SK-N-SH treated with all-trans-retinoic acid at 6 μM for 48 hours (cell line): Measurements from ENCODE around the gene SLC35F6.

Experiments used
- ATAC-seq: fragments of 200-7000 bp; cut with Tn5 transposase; 3 replicates; pipeline ENCODE4 v1.9.1; 2020; ENCODE audit warnings: mild to moderate bottlenecking, moderate library complexity
- ARNTL ChIP-seq: fragments of 450-650 bp; formaldehyde crosslinking; IDR thresholded peaks from 2 replicates; pipeline ENCODE4 v1.5.0; 2020; ENCODE audit warnings: low read depth, mild to moderate bottlenecking, moderate library complexity, borderline replicate concordance
- BACH2 ChIP-seq: fragments of 250-450 bp; sonication (Bioruptor Pico); IDR thresholded peaks from 2 replicates; pipeline ENCODE4 v1.9.0; 2021; ENCODE audit warnings: mild to moderate bottlenecking, borderline replicate concordance
- CSDC2 ChIP-seq: fragments of 250-450 bp; sonication (Bioruptor Pico); IDR thresholded peaks from 2 replicates; pipeline ENCODE4 v1.5.0; 2020; ENCODE audit warnings: mild to moderate bottlenecking, moderate library complexity
- ESRRG ChIP-seq: fragments of 250-450 bp; sonication (Bioruptor Pico); IDR thresholded peaks from 2 replicates; pipeline ENCODE4 v1.6.1; 2021; ENCODE audit warnings: mild to moderate bottlenecking
- GLIS3 ChIP-seq: fragments of 250-450 bp; sonication (Bioruptor Pico); IDR thresholded peaks from 2 replicates; pipeline ENCODE4 v1.5.0; 2020; ENCODE audit warnings: mild to moderate bottlenecking, moderate library complexity
- OSR1 ChIP-seq: fragments of 250-450 bp; sonication (Bioruptor Pico); IDR thresholded peaks from 2 replicates; pipeline ENCODE4 v1.8.0; 2022; ENCODE audit warnings: moderate library complexity, mild to moderate bottlenecking, inconsistent platforms
- PATZ1 ChIP-seq: fragments of 250-450 bp; sonication (Bioruptor Pico); IDR thresholded peaks from 2 replicates; pipeline ENCODE4 v1.8.0; 2020; ENCODE audit warnings: mild to moderate bottlenecking, moderate library complexity, borderline replicate concordance
- POU6F1 ChIP-seq: fragments of 250-450 bp; sonication (Bioruptor Pico); IDR thresholded peaks from 2 replicates; pipeline ENCODE4 v1.8.0; 2021; ENCODE audit warnings: low read depth, mild to moderate bottlenecking, moderate library complexity, borderline replicate concordance
- PPARA ChIP-seq: fragments of 250-450 bp; sonication (Bioruptor Pico); IDR thresholded peaks from 2 replicates; pipeline ENCODE4 v1.5.0; 2020; ENCODE audit warnings: mild to moderate bottlenecking, borderline replicate concordance
- RARB ChIP-seq: fragments of 250-450 bp; sonication (Bioruptor Pico); IDR thresholded peaks from 2 replicates; pipeline ENCODE4 v1.8.0; 2021; ENCODE audit warnings: mild to moderate bottlenecking, moderate library complexity
- SNAI2 ChIP-seq: fragments of 250-450 bp; sonication (Bioruptor Pico); IDR thresholded peaks from 2 replicates; pipeline ENCODE4 v1.5.0; 2020; ENCODE audit warnings: mild to moderate bottlenecking, moderate library complexity
- TCF4 ChIP-seq: fragments of 250-450 bp; sonication (Bioruptor Pico); IDR thresholded peaks from 2 replicates; pipeline ENCODE4 v1.8.0; 2021; ENCODE audit warnings: mild to moderate bottlenecking, moderate library complexity, borderline replicate concordance
- TSHZ2 ChIP-seq: fragments of 250-450 bp; sonication (Bioruptor Pico); IDR thresholded peaks from 2 replicates; pipeline ENCODE4 v1.5.0; 2020; ENCODE audit warnings: mild to moderate bottlenecking, moderate library complexity
- ZC3H10 ChIP-seq: fragments of 250-450 bp; sonication (Bioruptor Pico); IDR thresholded peaks from 2 replicates; pipeline ENCODE4 v1.5.1; 2021; ENCODE audit warnings: mild to moderate bottlenecking, moderate library complexity
- ZNF565 ChIP-seq: fragments of 450-650 bp; formaldehyde crosslinking; conservative IDR thresholded peaks from 2 replicates; pipeline ENCODE4 v1.5.0; 2020; ENCODE audit warnings: low read depth, mild to moderate bottlenecking, moderate library complexity
- ZNF70 ChIP-seq: fragments of 450-650 bp; formaldehyde crosslinking; IDR thresholded peaks from 2 replicates; pipeline ENCODE4 v1.5.0; 2020; ENCODE audit warnings: mild to moderate bottlenecking, moderate library complexity
- ZNF8 ChIP-seq: fragments of 450-650 bp; formaldehyde crosslinking; IDR thresholded peaks from 2 replicates; pipeline ENCODE4 v1.5.0; 2020; ENCODE audit warnings: mild to moderate bottlenecking, moderate library complexity
- TF ChIP-seq, protein P1 (sequence below): fragments of 250-450 bp; sonication (Bioruptor Pico); IDR thresholded peaks from 2 replicates; pipeline ENCODE4 v1.5.1; 2020; ENCODE audit warnings: low read depth, mild to moderate bottlenecking, moderate library complexity
- TF ChIP-seq, protein P2 (sequence below): fragments of 250-450 bp; sonication (Bioruptor Pico); IDR thresholded peaks from 2 replicates; pipeline ENCODE4 v1.5.1; 2021; ENCODE audit warnings: mild to moderate bottlenecking, moderate library complexity

The SLC35F6 gene

DNA sequence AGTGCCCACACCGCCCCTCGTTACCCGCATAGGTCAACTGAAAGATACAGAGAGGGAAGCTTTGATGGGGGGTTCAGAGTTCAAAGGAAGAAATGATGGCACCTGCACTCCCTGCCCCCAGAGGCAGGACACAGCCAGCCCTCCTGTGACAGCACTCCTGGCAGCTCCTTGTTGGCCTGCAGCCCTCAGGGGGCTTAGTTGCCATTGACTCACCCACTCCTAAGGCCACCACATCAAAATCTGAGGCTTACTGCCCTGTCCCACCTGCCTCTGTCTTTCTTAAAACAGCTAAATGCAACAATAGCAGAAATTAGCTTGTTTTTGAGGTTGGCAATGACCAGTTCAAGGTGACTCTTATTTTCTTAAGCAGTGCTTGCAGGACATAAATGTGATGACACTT lies 31.6 kb upstream of the SLC35F6 start:
- no peak for ATAC-seq
- TF ChIP-seq, protein P1, sequence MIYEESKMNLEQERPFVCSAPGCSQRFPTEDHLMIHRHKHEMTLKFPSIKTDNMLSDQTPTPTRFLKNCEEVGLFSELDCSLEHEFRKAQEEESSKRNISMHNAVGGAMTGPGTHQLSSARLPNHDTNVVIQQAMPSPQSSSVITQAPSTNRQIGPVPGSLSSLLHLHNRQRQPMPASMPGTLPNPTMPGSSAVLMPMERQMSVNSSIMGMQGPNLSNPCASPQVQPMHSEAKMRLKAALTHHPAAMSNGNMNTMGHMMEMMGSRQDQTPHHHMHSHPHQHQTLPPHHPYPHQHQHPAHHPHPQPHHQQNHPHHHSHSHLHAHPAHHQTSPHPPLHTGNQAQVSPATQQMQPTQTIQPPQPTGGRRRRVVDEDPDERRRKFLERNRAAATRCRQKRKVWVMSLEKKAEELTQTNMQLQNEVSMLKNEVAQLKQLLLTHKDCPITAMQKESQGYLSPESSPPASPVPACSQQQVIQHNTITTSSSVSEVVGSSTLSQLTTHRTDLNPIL, result no peak
- TF ChIP-seq PPARA (CRISPR knock-in tag) (no peak), OSR1 (CRISPR knock-in tag) (no peak), RARB (CRISPR knock-in tag) (no peak), ARNTL (no peak), POU6F1 (no peak), ZC3H10 (CRISPR knock-in tag) (no peak), ZNF565 (CRISPR knock-in tag) (no peak), TCF4 (no peak)

GRCh38 chr2:26733413-26733812 lies 30.7 kb upstream of the SLC35F6 start:
- TF ChIP-seq RARB (CRISPR knock-in tag), result no peak
- TF ChIP-seq GLIS3, result no peak
- no peak for TF ChIP-seq PATZ1
- no peak for TF ChIP-seq CSDC2 (CRISPR knock-in tag)
- no peak for TF ChIP-seq ZNF70 (CRISPR knock-in tag)
- no peak for TF ChIP-seq TCF4
- no peak for TF ChIP-seq OSR1 (CRISPR knock-in tag)
- no peak for TF ChIP-seq ZNF565 (CRISPR knock-in tag)
- TF ChIP-seq ZC3H10 (CRISPR knock-in tag), result no peak
- no peak for TF ChIP-seq SNAI2
- no peak for TF ChIP-seq TSHZ2 (CRISPR knock-in tag)
- no peak for TF ChIP-seq ZNF8 (CRISPR knock-in tag)
- no peak for TF ChIP-seq ESRRG (CRISPR knock-in tag)
- TF ChIP-seq BACH2 (CRISPR knock-in tag), result no peak
- ATAC-seq, result no peak

DNA sequence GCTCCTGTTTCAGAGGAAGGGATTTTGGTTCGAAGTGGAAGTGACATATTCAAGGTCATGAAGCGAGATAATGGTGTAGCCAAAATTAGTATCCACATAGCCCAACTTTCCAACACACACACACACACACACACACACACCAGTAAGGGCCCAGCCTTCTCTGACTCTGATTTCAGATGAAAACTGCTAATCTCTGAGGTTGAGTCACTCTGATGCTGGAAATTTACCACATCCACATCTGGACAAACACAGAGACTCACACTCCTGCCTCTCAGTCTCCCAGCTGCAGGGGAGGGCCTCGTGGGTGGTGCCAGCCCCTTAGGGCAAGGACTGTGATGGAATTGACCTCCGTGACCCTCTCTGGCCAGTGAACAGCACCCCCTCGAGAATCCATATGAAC lies 29.0 kb upstream of the SLC35F6 start:
- TF ChIP-seq, protein P2, sequence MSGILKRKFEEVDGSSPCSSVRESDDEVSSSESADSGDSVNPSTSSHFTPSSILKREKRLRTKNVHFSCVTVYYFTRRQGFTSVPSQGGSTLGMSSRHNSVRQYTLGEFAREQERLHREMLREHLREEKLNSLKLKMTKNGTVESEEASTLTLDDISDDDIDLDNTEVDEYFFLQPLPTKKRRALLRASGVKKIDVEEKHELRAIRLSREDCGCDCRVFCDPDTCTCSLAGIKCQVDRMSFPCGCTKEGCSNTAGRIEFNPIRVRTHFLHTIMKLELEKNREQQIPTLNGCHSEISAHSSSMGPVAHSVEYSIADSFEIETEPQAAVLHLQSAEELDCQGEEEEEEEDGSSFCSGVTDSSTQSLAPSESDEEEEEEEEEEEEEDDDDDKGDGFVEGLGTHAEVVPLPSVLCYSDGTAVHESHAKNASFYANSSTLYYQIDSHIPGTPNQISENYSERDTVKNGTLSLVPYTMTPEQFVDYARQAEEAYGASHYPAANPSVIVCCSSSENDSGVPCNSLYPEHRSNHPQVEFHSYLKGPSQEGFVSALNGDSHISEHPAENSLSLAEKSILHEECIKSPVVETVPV (CRISPR knock-in tag), result no peak
- no peak for TF ChIP-seq RARB (CRISPR knock-in tag)
- no peak for TF ChIP-seq ZNF8 (CRISPR knock-in tag)
- ATAC-seq, result no peak; the same call in 2 of the 3 replicates

DNA sequence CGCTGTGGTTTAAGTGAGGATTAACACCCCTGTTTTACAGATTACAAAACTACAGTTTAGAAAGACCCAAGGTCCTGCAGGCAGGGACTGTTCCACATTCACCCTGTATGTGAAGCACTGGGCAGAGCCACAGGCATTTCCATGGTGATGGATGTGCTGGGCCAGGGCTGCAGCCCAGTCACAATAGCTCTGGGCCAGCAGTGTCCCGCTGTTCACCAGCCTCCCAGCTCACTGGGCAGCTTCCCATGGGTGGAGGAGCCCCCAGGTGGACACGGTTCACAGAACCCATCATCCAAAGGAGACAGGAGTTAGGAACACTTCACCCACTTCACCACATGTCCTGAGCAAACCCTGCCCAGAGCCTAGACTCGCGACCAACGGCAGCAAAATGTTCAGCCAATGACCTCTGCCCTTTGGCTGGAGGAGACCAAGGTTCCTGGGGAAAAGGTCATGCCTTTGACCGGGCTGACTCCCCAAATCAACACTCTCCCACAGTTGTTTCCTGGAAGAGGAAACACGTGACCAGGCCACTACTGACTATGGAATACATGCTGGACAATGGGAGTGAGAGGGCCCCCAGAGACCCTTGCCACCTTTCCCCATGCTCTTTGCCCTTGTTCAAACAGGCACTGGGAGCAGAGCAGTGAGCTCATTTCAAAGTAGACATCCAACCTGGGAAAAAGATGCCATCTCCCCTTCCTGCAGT lies 28.0 kb upstream of the SLC35F6 start:
- no peak for TF ChIP-seq BACH2 (CRISPR knock-in tag)
- TF ChIP-seq, all 23 proteins: peak for 0
- ATAC-seq, result peak; percentile 31; the same call in 2 of the 3 replicates
